Pancreas (tissue), 10 donors: ENCODE measurements around the gene TCF7L1. TPM values are rescaled to one million over a fixed set of nuclear protein-coding genes. Genes with fewer than 3 reads are reported as not detected.

Experiments
- ATAC-seq, 4 donors: fragments of 200-7000 bp; cut with Tn5 transposase; one replicate each; pipeline versions ENCODE4 v1.8.0 to v1.9.1; 2020; ENCODE audit warnings: mild to moderate bottlenecking in 4 of 4, moderate library complexity in 4 of 4
- DNase-seq, 6 donors: peaks; one replicate each; pipeline ENCODE4 v3.0.0-alpha.2; 2020
- FAIRE-seq: peaks from 2 replicates; lab custom pipeline; 2012; peaks lifted over from hg19 to GRCh38; lab: Jason Lieb, UNC
- H3K27ac ChIP-seq, 4 donors: fragments of 200-600 bp; sonication (generic); 1 replicate in 3 of 4; 2 replicates in 1 of 4; pipeline versions ENCODE4 v1.5.0 to v1.8.0; 2020
- H3K27me3 ChIP-seq, 4 donors: fragments of 200-600 bp; one replicate each; pipeline ENCODE4 v1.8.0; 2021
- H3K36me3 ChIP-seq, 3 donors: fragments of 200-600 bp; sonication (generic) in 1 of 3; one replicate each; pipeline versions ENCODE4 v1.5.0 to v1.8.0; 2020 to 2021
- H3K4me1 ChIP-seq, 3 donors: fragments of 200-600 bp; one replicate each; pipeline ENCODE4 v1.8.0; 2021
- H3K4me3 ChIP-seq, 4 donors: fragments of 200-600 bp; sonication (generic) in 2 of 4; one replicate each; pipeline versions ENCODE4 v1.5.0 to v1.8.0; 2020 to 2021
- H3K9me3 ChIP-seq, 4 donors: fragments of 200-600 bp; one replicate each; pipeline ENCODE4 v1.8.0; 2021
- CTCF ChIP-seq, 4 donors: fragments of 200-600 bp; sonication (generic) in 3 of 4; IDR thresholded peaks; one replicate each; pipeline versions ENCODE4 v1.5.0 to v1.8.0; 2021; ENCODE audit warnings: antibody characterized with exemption in 4 of 4
- WGBS, 2 donors: extraction: QIAGEN DNeasy Blood & Tissue Kit; methylation state at CpG; one replicate each; pipeline ENCODE4 v1.1.7; 2013; 5-methylcytosine and 5-hydroxymethylcytosine counted together
- intact Hi-C, 3 donors: fragments of 100-400 bp; cut with DNase I; formaldehyde crosslinking; loops; one replicate each; pipeline versions ENCODE4 v1.11.1 to v1.14.2; 2022
- polyA plus RNA-seq, 2 donors: library from polyadenylated mRNA; stranded (reverse); fragments of 200-250 nt; gene quantifications; one replicate each; pipeline ENCODE4 v1.2.3, GENCODE V29; 2013
- total RNA-seq, 6 donors: library from RNA; stranded (reverse); fragmentation: NEBNext Ultra II Directional in 4 of 6; extraction: Animal tissue kit (Norgen Biotek cat#: 25700) in 4 of 6; gene quantifications; one replicate each; pipeline versions ENCODE4 v1.2.1 to v1.2.4, GENCODE V29; 2021 to 2023
- donor health status: healthy with polysubstance abuse.
- donor health status: DM: no; HTN: no; CAD: no; lungs with moderate emphysema.
- donor health status: DM: no; HTN: no; CAD: no.
- donor health status: control.
- donor health status: control.
- donor health status: Bipolar disorder and iron deficiency.
- donor health status: DM: yes; HTN: yes; CAD: no.
- donor health status: DM: no; HTN: no; CAD: no.
- donor health status: DM: no; HTN: no; CAD: no.
- donor health status: DM: yes; HTN: yes; CAD: no.

The TCF7L1 gene
- total and polyA plus RNA-seq, 8 donors, result 1.1 to 4.0 (median 1.8) TPM

- DNase-seq, result no peak
- intact Hi-C loops, result no loop called here
- no peak for FAIRE-seq
- 83 to 97% methylated on average over 3 of the region's 3 CpGs for WGBS, 2 donors
- no peaks in the 10 kb centered on the region for H3K36me3 ChIP-seq
- H3K27me3 ChIP-seq, result no peaks in the 10 kb centered on the region
- H3K4me3 ChIP-seq, result no peak overlapping the region
- H3K9me3 ChIP-seq, result no peaks in the 10 kb centered on the region
- no peak overlapping the region for H3K27ac ChIP-seq
- TF ChIP-seq CTCF (IDR thresholded peaks at IDR 0.05), result no peak
- peaks cover 0 to 3% (median 1%) of the 10 kb centered on the region in 3 donors for H3K4me1 ChIP-seq
- no peak for ATAC-seq
Observed at GRCh38 chr2:85163675-85164074, 30.5 kb downstream of the TCF7L1 start.

- Histone ChIP-seq H3K9me3 (no peaks in the 10 kb centered on the region), H3K4me1 (no peaks in the 10 kb centered on the region), H3K27me3 (no peaks in the 10 kb centered on the region), H3K27ac (no peak overlapping the region), H3K4me3 (no peak overlapping the region), H3K36me3 (no peaks in the 10 kb centered on the region)
- FAIRE-seq (no peak), ATAC-seq (no peak), DNase-seq (no peak)
- WGBS, 2 donors, result 86 to 89% methylated on average over 8 of the region's 8 CpGs
- intact Hi-C loops, result no loop called here
- no peak for TF ChIP-seq CTCF (IDR thresholded peaks at IDR 0.05)
Observed at GRCh38 chr2:85164145-85164569, 31.0 kb downstream of the TCF7L1 start.

GRCh38 chr2:85165088-85165690 is 32.0 kb downstream of the TCF7L1 start:
- H3K27me3 ChIP-seq, result no peaks in the 10 kb centered on the region
- intact Hi-C loops, result no loop called here
- no peak for TF ChIP-seq CTCF (IDR thresholded peaks at IDR 0.05)
- FAIRE-seq, result no peak
- WGBS, 2 donors, result 81 to 82% methylated on average over 9 of the region's 9 CpGs
- H3K9me3 ChIP-seq, result no peaks in the 10 kb centered on the region
- no peak for ATAC-seq
- no peaks in the 10 kb centered on the region for H3K36me3 ChIP-seq
- DNase-seq, result no peak
- H3K4me3 ChIP-seq, result no peak overlapping the region
- no peaks in the 10 kb centered on the region for H3K4me1 ChIP-seq
- H3K27ac ChIP-seq, result no peak overlapping the region

GRCh38 chr2:85166021-85166420 is 32.8 kb downstream of the TCF7L1 start:
- ATAC-seq (no peak), FAIRE-seq (no peak), DNase-seq (no peak)
- Histone ChIP-seq H3K4me3 (no peak overlapping the region), H3K27me3 (no peaks in the 10 kb centered on the region), H3K36me3 (no peaks in the 10 kb centered on the region), H3K27ac (no peak overlapping the region), H3K4me1 (no peaks in the 10 kb centered on the region), H3K9me3 (no peaks in the 10 kb centered on the region)
- WGBS, 2 donors, result 78 to 84% methylated on average over 1 of the region's 1 CpG
- no peak for TF ChIP-seq CTCF (IDR thresholded peaks at IDR 0.05)
- intact Hi-C loops, result no loop called here

GRCh38 chr2:85167479-85167878 is 34.3 kb downstream of the TCF7L1 start:
- Histone ChIP-seq H3K36me3 (no peaks in the 10 kb centered on the region), H3K9me3 (no peaks in the 10 kb centered on the region), H3K4me1 (no peaks in the 10 kb centered on the region), H3K4me3 (no peak overlapping the region), H3K27me3 (no peaks in the 10 kb centered on the region), H3K27ac (no peak overlapping the region)
- no peak for DNase-seq
- no peak for ATAC-seq
- FAIRE-seq, result no peak
- TF ChIP-seq CTCF (IDR thresholded peaks at IDR 0.05), result no peak
- intact Hi-C loops, result no loop called here
- WGBS, 2 donors, result 93 to 98% methylated on average over 10 of the region's 10 CpGs
